Gastrocnemius medialis (tissue), 4 donors: Measurements from ENCODE around the gene INPP4A. TPM values are rescaled to one million over a fixed set of nuclear protein-coding genes. Genes with fewer than 3 reads are reported as not detected.

Experiments
- ATAC-seq, 2 donors: fragments of 150-250 bp; one replicate each; pipeline ENCODE4 v1.9.1; 2016
- DNase-seq, 2 donors: peaks; one replicate each; pipeline ENCODE4 v3.0.0-alpha.2; 2019
- H3K27ac ChIP-seq, 4 donors: fragments of 200-600 bp; sonication (generic); 1 replicate in 1 of 4; 2 replicates in 3 of 4; pipeline ENCODE4 v1.5.1; 2016 to 2018; ENCODE audit warnings: mild to moderate bottlenecking in 2 of 4, moderate library complexity in 1 of 4
- H3K27me3 ChIP-seq, 3 donors: fragments of 200-600 bp; sonication (generic) in 2 of 3; 1 replicate in 1 of 3; 2 replicates in 2 of 3; pipeline versions ENCODE4 v1.5.1 to v1.6.0; 2016 to 2019; ENCODE audit warnings: mild to moderate bottlenecking in 1 of 3, moderate library complexity in 1 of 3
- H3K36me3 ChIP-seq, 2 donors: fragments of 200-600 bp; sonication (generic) in 1 of 2; one replicate each; pipeline ENCODE4 v1.5.1; 2017 to 2018
- H3K4me1 ChIP-seq, 2 donors: fragments of 200-600 bp; sonication (generic) in 1 of 2; one replicate each; pipeline ENCODE4 v1.5.1; 2016 to 2017; ENCODE audit warnings: mild to moderate bottlenecking in 2 of 2
- H3K4me3 ChIP-seq, 4 donors: fragments of 200-600 bp; sonication (generic) in 3 of 4; 1 replicate in 1 of 4; 2 replicates in 3 of 4; pipeline ENCODE4 v1.5.1; 2016 to 2019; ENCODE audit warnings: mild to moderate bottlenecking in 2 of 4
- H3K9me3 ChIP-seq, 3 donors: fragments of 200-600 bp; sonication (generic) in 2 of 3; 1 replicate in 1 of 3; 2 replicates in 2 of 3; pipeline ENCODE4 v1.5.1; 2016 to 2019
- POLR2A ChIP-seq, 2 donors: fragments of 450-650 bp; IDR thresholded peaks; one replicate each; pipeline ENCODE4 v1.6.1; 2017; ENCODE audit warnings: antibody characterized with exemption in 2 of 2, mild to moderate bottlenecking in 2 of 2, moderate library complexity in 2 of 2
- in situ Hi-C, 4 donors: fragments of 200-750 bp; cut with MboI; loops; one replicate each; pipeline versions ENCODE4 v1.15.0 to v1.8.0; 2017; ENCODE audit warnings: low sequenced_read_pairs in 4 of 4
- intact Hi-C: fragments of 100-400 bp; cut with DNase I; formaldehyde crosslinking; loops from one replicate; pipeline ENCODE4 v1.15.1; 2023; ENCODE audit warnings: low total_unique reads
- total RNA-seq, 4 donors: library from RNA; depleted of rRNA; stranded (reverse); fragments of >200 nt; gene quantifications; one replicate each; pipeline versions ENCODE4 v1.1.0 to v1.2.3, GENCODE V29; 2016
- TF ChIP-seq, protein P1 (sequence below), 5 experiments: fragments of 450-650 bp in 3 of 5; fragments of 200-600 bp in 2 of 5; sonication (generic) in 2 of 5; IDR thresholded peaks in 4 of 5; conservative IDR thresholded peaks in 1 of 5; 1 replicate in 4 of 5; 2 replicates in 1 of 5; pipeline ENCODE4 v1.5.1; 2016 to 2019; ENCODE audit warnings: antibody characterized with exemption in 5 of 5, mild to moderate bottlenecking in 3 of 5, moderate library complexity in 3 of 5

The INPP4A gene
- total RNA-seq, 4 donors from 2014 or later: 9.8 to 19.6 (median 16.0) TPM

GRCh38 chr2:98460573-98461497 is 16.2 kb downstream of the INPP4A start:
- no peak overlapping the region for H3K4me3 ChIP-seq
- in situ Hi-C loops: no loop called here
- TF ChIP-seq, protein P1, sequence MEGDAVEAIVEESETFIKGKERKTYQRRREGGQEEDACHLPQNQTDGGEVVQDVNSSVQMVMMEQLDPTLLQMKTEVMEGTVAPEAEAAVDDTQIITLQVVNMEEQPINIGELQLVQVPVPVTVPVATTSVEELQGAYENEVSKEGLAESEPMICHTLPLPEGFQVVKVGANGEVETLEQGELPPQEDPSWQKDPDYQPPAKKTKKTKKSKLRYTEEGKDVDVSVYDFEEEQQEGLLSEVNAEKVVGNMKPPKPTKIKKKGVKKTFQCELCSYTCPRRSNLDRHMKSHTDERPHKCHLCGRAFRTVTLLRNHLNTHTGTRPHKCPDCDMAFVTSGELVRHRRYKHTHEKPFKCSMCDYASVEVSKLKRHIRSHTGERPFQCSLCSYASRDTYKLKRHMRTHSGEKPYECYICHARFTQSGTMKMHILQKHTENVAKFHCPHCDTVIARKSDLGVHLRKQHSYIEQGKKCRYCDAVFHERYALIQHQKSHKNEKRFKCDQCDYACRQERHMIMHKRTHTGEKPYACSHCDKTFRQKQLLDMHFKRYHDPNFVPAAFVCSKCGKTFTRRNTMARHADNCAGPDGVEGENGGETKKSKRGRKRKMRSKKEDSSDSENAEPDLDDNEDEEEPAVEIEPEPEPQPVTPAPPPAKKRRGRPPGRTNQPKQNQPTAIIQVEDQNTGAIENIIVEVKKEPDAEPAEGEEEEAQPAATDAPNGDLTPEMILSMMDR (IDR thresholded peaks at IDR 0.05 in 4 of 5, conservative IDR thresholded peaks at IDR 0.05 in 1 of 5): no peak
- TF ChIP-seq POLR2A (IDR thresholded peaks at IDR 0.05): no peak
- DNase-seq: no peak
- H3K36me3 ChIP-seq: no peaks in the 10 kb centered on the region
- H3K27ac ChIP-seq: no peak overlapping the region
- no peak for ATAC-seq
- H3K4me1 ChIP-seq: peaks cover 15 to 39% of the 10 kb centered on the region in 2 donors
- no peaks in the 10 kb centered on the region for H3K9me3 ChIP-seq
- intact Hi-C loops: no loop called here
- no peaks in the 10 kb centered on the region for H3K27me3 ChIP-seq

DNA sequence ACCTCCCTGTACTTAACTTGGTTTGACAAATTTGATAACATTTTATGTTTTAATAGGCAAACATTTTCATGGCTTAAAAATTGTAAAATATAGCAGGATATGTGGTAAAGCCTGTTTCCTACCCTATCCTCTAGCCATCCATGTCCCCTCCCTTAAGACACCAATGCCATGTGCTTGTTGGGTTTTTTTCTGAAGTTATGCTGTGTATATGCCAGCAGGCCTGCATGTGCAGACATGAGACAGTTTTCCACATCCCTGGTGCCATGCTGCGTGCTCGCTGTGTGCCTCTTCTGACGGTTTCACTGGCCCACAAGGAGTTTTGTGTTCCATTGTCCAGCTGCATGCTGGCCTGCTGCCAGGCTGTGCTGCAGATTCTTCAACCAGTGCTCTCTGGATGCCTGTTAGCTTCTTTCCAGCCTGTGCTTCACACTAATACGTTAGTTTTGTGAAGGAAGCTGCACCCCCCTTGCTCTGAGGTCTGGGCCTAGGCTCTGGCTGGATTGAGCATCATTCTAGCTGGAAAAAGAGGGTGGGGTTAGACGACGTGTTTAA is 16.9 kb downstream of the INPP4A start:
- H3K27me3 ChIP-seq: no peaks in the 10 kb centered on the region
- H3K9me3 ChIP-seq: no peaks in the 10 kb centered on the region
- DNase-seq (no peak), ATAC-seq (no peak)
- no peaks in the 10 kb centered on the region for H3K36me3 ChIP-seq
- in situ Hi-C loops (no loop called here), intact Hi-C loops (no loop called here)
- TF ChIP-seq, protein P1 (IDR thresholded peaks at IDR 0.05 in 4 of 5, conservative IDR thresholded peaks at IDR 0.05 in 1 of 5): no peak
- TF ChIP-seq POLR2A (IDR thresholded peaks at IDR 0.05): no peak
- no peak overlapping the region for H3K4me3 ChIP-seq
- H3K27ac ChIP-seq: no peak overlapping the region
- H3K4me1 ChIP-seq: peaks cover 21 to 46% of the 10 kb centered on the region in 2 donors

GRCh38 chr2:98463081-98463481 is 18.4 kb downstream of the INPP4A start:
- DNase-seq (no peak), ATAC-seq (no peak)
- in situ Hi-C loops: no loop called here
- intact Hi-C loops: no loop called here
- Histone ChIP-seq H3K36me3 (no peaks in the 10 kb centered on the region), H3K27me3 (no peaks in the 10 kb centered on the region), H3K27ac (no peak overlapping the region), H3K4me3 (no peak overlapping the region), H3K9me3 (no peaks in the 10 kb centered on the region), H3K4me1 (peaks cover 21 to 43% of the 10 kb centered on the region in 2 donors)
- TF ChIP-seq POLR2A (IDR thresholded peaks at IDR 0.05): no peak
- TF ChIP-seq, protein P1 (IDR thresholded peaks at IDR 0.05 in 4 of 5, conservative IDR thresholded peaks at IDR 0.05 in 1 of 5): no peak

- Histone ChIP-seq H3K4me3 (no peak overlapping the region), H3K27ac (no peak overlapping the region), H3K27me3 (no peaks in the 10 kb centered on the region), H3K4me1 (peaks cover 21 to 43% of the 10 kb centered on the region in 2 donors), H3K36me3 (no peaks in the 10 kb centered on the region), H3K9me3 (no peaks in the 10 kb centered on the region)
- in situ Hi-C loops: no loop called here
- no peak for DNase-seq
- no peak for TF ChIP-seq POLR2A (IDR thresholded peaks at IDR 0.05)
- TF ChIP-seq, protein P1 (IDR thresholded peaks at IDR 0.05 in 4 of 5, conservative IDR thresholded peaks at IDR 0.05 in 1 of 5): no peak
- intact Hi-C loops: no loop called here
- ATAC-seq: no peak
Measured at GRCh38 chr2:98463551-98463971, 18.9 kb downstream of the INPP4A start.
